ENCODE data around the gene NIN.

DNA sequence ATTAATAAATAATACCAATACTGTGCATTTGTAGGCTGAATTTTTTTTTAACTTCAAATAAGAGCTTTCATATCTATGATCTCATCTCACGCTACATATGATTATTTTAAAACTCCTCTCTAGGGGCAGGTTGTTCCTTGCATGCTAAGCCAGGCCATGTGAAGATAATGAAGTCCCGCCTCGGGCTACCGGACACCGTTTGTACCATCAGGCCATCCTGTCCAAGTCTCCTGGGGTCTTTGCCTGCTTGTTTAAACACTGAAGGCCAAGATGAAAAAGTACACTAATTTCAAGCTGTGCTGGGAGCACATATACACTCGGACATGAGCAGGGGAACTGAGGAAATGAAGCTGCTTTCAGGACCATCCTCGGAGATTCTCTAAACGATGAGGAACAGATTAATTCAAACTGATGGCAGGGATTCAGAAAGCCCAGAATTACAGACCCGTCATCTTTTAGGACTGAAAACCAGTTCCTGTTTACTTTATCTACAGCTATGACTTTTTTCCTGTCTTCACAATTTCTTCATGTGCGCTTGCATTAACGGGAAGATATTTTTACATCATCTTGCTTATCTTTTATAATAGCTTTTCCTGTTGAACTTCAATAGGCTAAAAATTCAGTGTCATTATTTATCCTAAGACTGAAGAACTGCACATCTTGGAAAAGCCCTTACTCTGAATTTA, 34.6 kb upstream of the NIN start:
- TF ChIP-seq, protein P1, sequence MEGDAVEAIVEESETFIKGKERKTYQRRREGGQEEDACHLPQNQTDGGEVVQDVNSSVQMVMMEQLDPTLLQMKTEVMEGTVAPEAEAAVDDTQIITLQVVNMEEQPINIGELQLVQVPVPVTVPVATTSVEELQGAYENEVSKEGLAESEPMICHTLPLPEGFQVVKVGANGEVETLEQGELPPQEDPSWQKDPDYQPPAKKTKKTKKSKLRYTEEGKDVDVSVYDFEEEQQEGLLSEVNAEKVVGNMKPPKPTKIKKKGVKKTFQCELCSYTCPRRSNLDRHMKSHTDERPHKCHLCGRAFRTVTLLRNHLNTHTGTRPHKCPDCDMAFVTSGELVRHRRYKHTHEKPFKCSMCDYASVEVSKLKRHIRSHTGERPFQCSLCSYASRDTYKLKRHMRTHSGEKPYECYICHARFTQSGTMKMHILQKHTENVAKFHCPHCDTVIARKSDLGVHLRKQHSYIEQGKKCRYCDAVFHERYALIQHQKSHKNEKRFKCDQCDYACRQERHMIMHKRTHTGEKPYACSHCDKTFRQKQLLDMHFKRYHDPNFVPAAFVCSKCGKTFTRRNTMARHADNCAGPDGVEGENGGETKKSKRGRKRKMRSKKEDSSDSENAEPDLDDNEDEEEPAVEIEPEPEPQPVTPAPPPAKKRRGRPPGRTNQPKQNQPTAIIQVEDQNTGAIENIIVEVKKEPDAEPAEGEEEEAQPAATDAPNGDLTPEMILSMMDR (IDR thresholded peaks at IDR 0.05 in 8 of 11, conservative IDR thresholded peaks at IDR 0.05 in 3 of 11): no peak
- TF ChIP-seq POLR2A (IDR thresholded peaks at IDR 0.05): no peak
